GM12892 (cell line): ENCODE results near the gene IGLL5.

Source experiments
- POLR2A ChIP-seq: IDR thresholded peaks from 2 replicates; pipeline ENCODE4 v1.6.1; 2011; ENCODE audit warnings: low read depth, low read length, control low read depth
- POLR2AphosphoS5 ChIP-seq: IDR thresholded peaks from 2 replicates; pipeline ENCODE4 v1.6.1; 2011; ENCODE audit warnings: low read depth, low read length, control low read depth
- TAF1 ChIP-seq: IDR thresholded peaks from 2 replicates; pipeline ENCODE4 v1.6.1; 2011; ENCODE audit warnings: low read depth, mild to moderate bottlenecking, control low read depth, low read length, borderline replicate concordance

GRCh38 chr22:22890085-22890484 lies 2.5 kb downstream of the IGLL5 start:
- no peak for TF ChIP-seq POLR2AphosphoS5
- no peak for TF ChIP-seq POLR2A
- no peak for TF ChIP-seq TAF1
